Trophoblast cell (in vitro differentiated cells and primary cell): ENCODE measurements around the gene FSTL4.

Experiments
- DNase-seq, 2 donors: peaks; one replicate each; pipeline ENCODE4 v3.0.0-alpha.2; 2016
- H2AFZ ChIP-seq: 2 replicates; pipeline ENCODE4 v1.6.1; 2013; ENCODE audit warnings: low read length, moderate library complexity, mild to moderate bottlenecking; ENCODE audit not compliant: insufficient read depth, poor library complexity
- H2AK5ac ChIP-seq: 2 replicates; pipeline ENCODE4 v1.6.1; 2013; ENCODE audit warnings: mild to moderate bottlenecking, low read length
- H2BK120ac ChIP-seq: 2 replicates; pipeline ENCODE4 v1.6.1; 2013; ENCODE audit warnings: low read length, mild to moderate bottlenecking, moderate library complexity; ENCODE audit not compliant: insufficient read depth, poor library complexity
- H2BK12ac ChIP-seq: 2 replicates; pipeline ENCODE4 v1.6.1; 2013; ENCODE audit warnings: mild to moderate bottlenecking, low read length, moderate library complexity
- H2BK5ac ChIP-seq: 2 replicates; pipeline ENCODE4 v1.6.1; 2013; ENCODE audit warnings: low read length, low read depth, moderate library complexity, mild to moderate bottlenecking; ENCODE audit not compliant: poor library complexity
- H3K14ac ChIP-seq: 2 replicates; pipeline ENCODE4 v1.6.1; 2013; ENCODE audit warnings: mild to moderate bottlenecking, low read length
- H3K18ac ChIP-seq: 2 replicates; pipeline ENCODE4 v1.6.1; 2013; ENCODE audit warnings: mild to moderate bottlenecking, low read length
- H3K23ac ChIP-seq: 2 replicates; pipeline ENCODE4 v1.6.1; 2013; ENCODE audit warnings: low read length
- H3K27ac ChIP-seq: 2 replicates; pipeline ENCODE4 v1.5.1; 2013; ENCODE audit warnings: low read depth, mild to moderate bottlenecking, inconsistent platforms, low read length, moderate library complexity
- H3K27me3 ChIP-seq: 2 replicates; pipeline ENCODE4 v1.6.1; 2013; ENCODE audit warnings: inconsistent platforms, mild to moderate bottlenecking, low read length, moderate library complexity; ENCODE audit not compliant: insufficient read depth
- H3K36me3 ChIP-seq, 2 experiments: 1 replicate in 1 of 2; 2 replicates in 1 of 2; pipeline ENCODE4 v1.6.1; 2013; ENCODE audit warnings: low read length in 2 of 2, mild to moderate bottlenecking in 2 of 2, moderate library complexity in 1 of 2; ENCODE audit not compliant: insufficient read depth in 2 of 2, control insufficient read depth in 1 of 2
- H3K4ac ChIP-seq: 2 replicates; pipeline ENCODE4 v1.6.1; 2013; ENCODE audit warnings: low read depth, mild to moderate bottlenecking, low read length, moderate library complexity
- H3K4me1 ChIP-seq, 2 experiments: 1 replicate in 1 of 2; 2 replicates in 1 of 2; pipeline ENCODE4 v1.6.1; 2013; ENCODE audit warnings: low read length in 2 of 2, mild to moderate bottlenecking in 2 of 2, moderate library complexity in 1 of 2; ENCODE audit not compliant: insufficient read depth in 2 of 2, control insufficient read depth in 1 of 2
- H3K4me2 ChIP-seq: 2 replicates; pipeline ENCODE4 v1.6.1; 2013; ENCODE audit warnings: inconsistent platforms, mild to moderate bottlenecking, low read length, moderate library complexity
- H3K4me3 ChIP-seq: 2 replicates; pipeline ENCODE4 v1.5.1; 2013; ENCODE audit warnings: mild to moderate bottlenecking, low read depth, low read length, inconsistent platforms
- H3K79me1 ChIP-seq: one replicate; pipeline ENCODE4 v1.6.1; 2013; ENCODE audit warnings: low read length
- H3K79me2 ChIP-seq: 2 replicates; pipeline ENCODE4 v1.6.1; 2013; ENCODE audit warnings: low read length, mild to moderate bottlenecking; ENCODE audit not compliant: control insufficient read depth, insufficient read depth, poor library complexity
- H3K9ac ChIP-seq: 2 replicates; pipeline ENCODE4 v1.6.1; 2013; ENCODE audit warnings: mild to moderate bottlenecking, low read length
- H3K9me3 ChIP-seq: 2 replicates; pipeline ENCODE4 v1.6.1; 2013; ENCODE audit warnings: low read depth, mild to moderate bottlenecking, control low read depth, inconsistent platforms, low read length; ENCODE audit not compliant: insufficient read depth
- H4K12ac ChIP-seq: 2 replicates; pipeline ENCODE4 v1.6.1; 2013; ENCODE audit warnings: low read depth, mild to moderate bottlenecking, low read length, moderate library complexity
- H4K8ac ChIP-seq: 2 replicates; pipeline ENCODE4 v1.6.1; 2013; ENCODE audit warnings: low read depth, mild to moderate bottlenecking, low read length, moderate library complexity
- H4K91ac ChIP-seq: one replicate; pipeline ENCODE4 v1.6.1; 2013; ENCODE audit warnings: low read depth, mild to moderate bottlenecking, low read length, moderate library complexity
- WGBS: extraction: QIAGEN DNeasy Blood & Tissue Kit; methylation state at CpG from one replicate; pipeline ENCODE4 v1.1.7; 2013; ENCODE audit warnings: missing lambda C conversion rate; ENCODE audit not compliant: insufficient read length, insufficient coverage; ENCODE audit errors: extremely low coverage; 5-methylcytosine and 5-hydroxymethylcytosine counted together

Gene FSTL4

DNA sequence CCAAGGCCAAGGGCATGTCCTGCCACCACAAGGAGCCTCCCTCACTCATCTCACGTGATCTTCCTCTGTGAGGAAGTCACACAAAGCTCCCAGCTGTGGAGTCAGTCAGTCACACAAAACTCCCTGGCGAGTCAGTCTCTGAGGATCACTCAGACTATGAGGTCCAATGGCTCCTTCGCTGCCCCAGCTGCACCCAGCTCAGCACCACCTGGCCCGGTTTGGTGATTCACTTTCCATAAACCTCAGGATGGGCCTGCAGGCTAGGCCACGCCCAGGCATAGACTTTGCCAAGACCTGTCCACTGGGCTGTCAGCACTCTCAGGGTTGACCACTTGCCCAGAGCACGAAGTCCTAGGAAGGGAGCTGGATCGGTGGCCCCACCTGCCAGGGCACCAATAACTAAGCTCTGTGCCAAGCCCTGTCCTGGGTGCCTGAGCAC is 326.7 kb downstream of the FSTL4 start:
- Histone ChIP-seq H2BK5ac (no peak overlapping the region), H2BK12ac (no peak overlapping the region), H3K9ac (no peak overlapping the region), H3K23ac (peak overlapping the region; percentile 54), H3K4me1 (peaks cover 0 to 3% of the 10 kb centered on the region in 2 experiments), H4K12ac (no peak overlapping the region), H2AFZ (no peak overlapping the region), H3K27me3 (no peaks in the 10 kb centered on the region), H2AK5ac (no peak overlapping the region), H4K8ac (no peak overlapping the region), H3K4me3 (no peak overlapping the region), H2BK120ac (no peak overlapping the region), H3K9me3 (no peaks in the 10 kb centered on the region), H3K79me1 (no peaks in the 10 kb centered on the region), H3K79me2 (no peaks in the 10 kb centered on the region), H3K14ac (no peak overlapping the region), H3K4me2 (no peak overlapping the region), H3K36me3 (no peaks in the 10 kb centered on the region), H3K27ac (no peak overlapping the region), H3K4ac (no peak overlapping the region), H3K18ac (no peak overlapping the region), H4K91ac (no peak overlapping the region)
- peak in 1 of 2 donors; percentile 2 for DNase-seq
- no CpG with 5 or more reads among the region's 7 CpGs for WGBS

- no peaks in the 10 kb centered on the region for H3K27me3 ChIP-seq
- H3K23ac ChIP-seq: no peak overlapping the region
- no peak overlapping the region for H3K18ac ChIP-seq
- no peak overlapping the region for H4K12ac ChIP-seq
- no peak overlapping the region for H3K14ac ChIP-seq
- H2BK5ac ChIP-seq: no peak overlapping the region
- no peak overlapping the region for H2BK120ac ChIP-seq
- no peak overlapping the region for H4K91ac ChIP-seq
- DNase-seq: no peak
- H3K36me3 ChIP-seq: no peaks in the 10 kb centered on the region
- no peaks in the 10 kb centered on the region for H3K9me3 ChIP-seq
- WGBS: no CpG with 5 or more reads among the region's 3 CpGs
- H3K4me1 ChIP-seq: peaks cover 0 to 3% of the 10 kb centered on the region in 2 experiments
- H3K4me2 ChIP-seq: no peak overlapping the region
- H3K79me2 ChIP-seq: no peaks in the 10 kb centered on the region
- H3K9ac ChIP-seq: no peak overlapping the region
- H3K79me1 ChIP-seq: no peaks in the 10 kb centered on the region
- H4K8ac ChIP-seq: no peak overlapping the region
- H3K27ac ChIP-seq: no peak overlapping the region
- no peak overlapping the region for H2BK12ac ChIP-seq
- no peak overlapping the region for H2AFZ ChIP-seq
- no peak overlapping the region for H3K4me3 ChIP-seq
- no peak overlapping the region for H3K4ac ChIP-seq
- H2AK5ac ChIP-seq: no peak overlapping the region
Measured at GRCh38 chr5:133284306-133284705, 328.0 kb downstream of the FSTL4 start.

DNA sequence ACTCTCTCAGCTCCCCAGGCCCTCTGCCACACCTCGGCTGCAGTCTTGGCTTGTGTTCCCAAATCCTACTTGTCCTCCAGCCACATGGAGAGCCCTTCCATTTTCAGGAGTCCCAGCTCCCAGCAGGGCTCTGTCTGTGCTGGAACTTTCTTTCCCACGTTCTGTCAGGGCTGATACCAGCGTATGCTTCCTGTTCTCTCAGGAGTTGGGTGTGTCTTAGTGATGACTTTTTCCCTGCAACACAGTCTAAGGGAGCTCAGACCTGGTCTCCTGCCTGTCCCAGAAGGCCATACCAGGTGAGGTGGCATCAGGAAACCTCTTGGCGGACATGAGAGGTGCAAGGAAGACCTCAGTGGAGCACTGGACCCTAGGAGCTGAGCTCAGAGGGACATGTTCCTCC is 334.0 kb downstream of the FSTL4 start:
- no peak overlapping the region for H3K27ac ChIP-seq
- no peak overlapping the region for H2BK120ac ChIP-seq
- no peak overlapping the region for H3K4me2 ChIP-seq
- H3K9me3 ChIP-seq: no peaks in the 10 kb centered on the region
- DNase-seq: no peak
- H3K18ac ChIP-seq: no peak overlapping the region
- H3K14ac ChIP-seq: no peak overlapping the region
- no peak overlapping the region for H2AFZ ChIP-seq
- no peak overlapping the region for H4K12ac ChIP-seq
- no peaks in the 10 kb centered on the region for H3K79me2 ChIP-seq
- H4K8ac ChIP-seq: no peak overlapping the region
- peaks cover 0 to 3% of the 10 kb centered on the region in 2 experiments for H3K4me1 ChIP-seq
- no peaks in the 10 kb centered on the region for H3K36me3 ChIP-seq
- H3K27me3 ChIP-seq: no peaks in the 10 kb centered on the region
- H3K23ac ChIP-seq: no peak overlapping the region
- no peak overlapping the region for H2AK5ac ChIP-seq
- no peaks in the 10 kb centered on the region for H3K79me1 ChIP-seq
- no peak overlapping the region for H3K4ac ChIP-seq
- no peak overlapping the region for H3K9ac ChIP-seq
- H3K4me3 ChIP-seq: no peak overlapping the region
- no peak overlapping the region for H2BK12ac ChIP-seq
- no peak overlapping the region for H2BK5ac ChIP-seq
- no CpG with 5 or more reads among the region's 4 CpGs for WGBS
- H4K91ac ChIP-seq: no peak overlapping the region

- no peak overlapping the region for H2AK5ac ChIP-seq
Measured at GRCh38 chr5:133277744-133278143, 334.6 kb downstream of the FSTL4 start.

More at GRCh38 chr5:133277744-133278143, 334.6 kb downstream of the FSTL4 start:
- Histone ChIP-seq H4K12ac (no peak overlapping the region), H4K91ac (no peak overlapping the region), H2BK120ac (no peak overlapping the region), H3K14ac (no peak overlapping the region), H4K8ac (no peak overlapping the region), H3K79me1 (no peaks in the 10 kb centered on the region), H3K4me3 (no peak overlapping the region), H3K4me2 (no peak overlapping the region), H3K4me1 (peaks cover 0 to 3% of the 10 kb centered on the region in 2 experiments), H3K36me3 (no peaks in the 10 kb centered on the region), H3K18ac (no peak overlapping the region), H3K27ac (no peak overlapping the region), H3K9ac (no peak overlapping the region), H2BK5ac (no peak overlapping the region), H3K23ac (no peak overlapping the region), H3K79me2 (no peaks in the 10 kb centered on the region), H3K27me3 (no peaks in the 10 kb centered on the region), H2BK12ac (no peak overlapping the region), H3K4ac (no peak overlapping the region), H3K9me3 (no peaks in the 10 kb centered on the region), H2AFZ (no peak overlapping the region)
- no peak for DNase-seq
- no CpG with 5 or more reads among the region's 8 CpGs for WGBS
